Putamen (tissue), 1 donor: Measurements from ENCODE around the gene ZFP36L1.
"Not testable (repeated sequence)": the region's sequence is repeated elsewhere in the genome, so short reads cannot be mapped to it uniquely, and the experiment has no call there.

Source experiments
- DNase-seq: peaks from one replicate; pipeline ENCODE4 v3.0.0-alpha.2; 2016; ENCODE audit warnings: low spot score

ZFP36L1 gene

GRCh38 chr14:68784226-68784910 lies 8.5 kb downstream of the ZFP36L1 start:
- DNase-seq, result no peak

- DNase-seq, result no peak
Measured at GRCh38 chr14:68783408-68784225, 9.2 kb downstream of the ZFP36L1 start.

GRCh38 chr14:68782091-68782981 lies 10.5 kb downstream of the ZFP36L1 start:
- DNase-seq, result no peak

- no peak for DNase-seq
Measured at GRCh38 chr14:68781161-68782021, 11.5 kb downstream of the ZFP36L1 start.

DNA sequence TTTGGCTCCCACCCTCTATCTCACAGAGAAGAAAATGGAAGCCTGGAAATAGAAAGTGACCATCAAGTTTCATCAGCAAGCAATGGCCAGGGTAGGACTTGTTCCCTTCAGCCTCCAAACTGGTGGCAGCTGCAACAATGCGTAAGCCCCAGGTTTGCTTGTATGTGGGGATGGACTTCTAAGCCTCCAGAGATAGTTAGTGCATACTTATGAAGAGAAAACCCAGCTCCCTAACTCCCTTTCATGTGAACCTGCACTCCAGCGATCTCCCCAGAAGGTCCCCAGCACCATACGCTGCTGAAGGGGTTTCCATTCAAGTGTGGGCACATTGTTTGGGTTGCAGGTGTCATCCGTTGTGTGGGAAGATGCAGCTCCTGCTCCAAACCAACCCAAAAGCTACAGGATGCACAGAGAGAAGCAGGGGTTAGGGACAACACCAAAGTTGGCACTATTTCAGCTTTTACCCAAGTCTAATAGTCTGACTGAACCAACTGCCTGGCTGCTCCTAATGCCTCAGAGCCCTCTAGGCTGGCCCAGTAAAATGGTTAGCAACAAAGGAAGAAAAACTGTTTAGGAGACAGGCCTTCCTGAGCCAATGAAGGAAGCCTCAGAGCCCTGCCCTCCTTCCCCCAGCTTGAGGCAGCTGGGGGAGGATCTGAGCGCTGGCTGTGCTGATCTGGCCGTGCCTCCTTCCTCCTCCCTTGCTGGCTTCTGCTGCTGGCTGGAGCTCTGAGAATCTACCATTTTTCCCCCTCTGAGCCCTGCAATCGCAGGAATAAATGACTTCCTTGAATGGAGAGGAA lies 12.3 kb downstream of the ZFP36L1 start:
- DNase-seq, result peak; percentile 41

- DNase-seq, result no peak
Measured at GRCh38 chr14:68779761-68780323, 13.0 kb downstream of the ZFP36L1 start.

DNA sequence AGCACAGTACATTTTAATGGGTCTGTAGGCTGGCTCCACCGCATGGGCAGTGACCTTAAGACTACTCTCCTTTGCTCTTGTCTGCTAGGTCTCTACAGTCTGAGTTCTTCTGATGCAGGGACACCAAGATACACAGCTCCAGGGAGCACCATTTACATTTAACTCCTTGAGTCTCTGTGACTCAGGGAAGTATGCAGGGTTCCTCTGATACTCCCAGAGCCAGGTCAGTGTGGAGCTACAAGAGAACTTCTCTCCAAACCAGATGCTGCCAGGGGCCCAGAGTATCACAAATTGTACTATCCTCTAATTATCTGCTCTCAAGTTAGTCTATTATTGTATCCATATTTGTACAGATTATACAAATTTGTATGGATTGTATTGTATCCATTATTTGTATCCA lies 15.2 kb downstream of the ZFP36L1 start:
- no peak for DNase-seq

GRCh38 chr14:68775614-68776126 lies 17.2 kb downstream of the ZFP36L1 start:
- DNase-seq, result no peak

- DNase-seq, result no peak
Measured at GRCh38 chr14:68774771-68775613, 17.9 kb downstream of the ZFP36L1 start.

- no peak for DNase-seq
Measured at GRCh38 chr14:68772761-68773381, 20.0 kb downstream of the ZFP36L1 start.

DNA sequence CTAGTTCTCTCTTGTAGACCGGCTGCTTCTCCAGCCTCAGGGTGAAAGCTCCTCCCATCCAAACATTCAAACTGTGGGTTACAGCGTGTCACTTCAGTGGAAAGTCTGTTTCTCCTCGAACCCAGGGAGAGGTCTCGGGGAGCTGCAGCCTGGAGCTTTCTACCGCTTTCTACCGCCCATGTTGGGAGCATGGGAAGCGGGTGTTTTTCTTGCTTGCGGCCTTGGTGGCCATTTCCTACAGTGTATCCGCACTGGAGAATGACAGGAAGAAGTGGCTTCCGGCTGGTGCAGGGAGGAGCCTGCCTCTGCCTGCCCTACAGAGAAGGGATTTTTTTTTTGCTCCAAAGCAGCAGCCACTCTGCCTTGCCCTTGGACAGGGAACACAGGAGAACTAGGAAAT lies 21.2 kb downstream of the ZFP36L1 start:
- DNase-seq, result no peak

- DNase-seq, result no peak
Measured at GRCh38 chr14:68770553-68771286, 22.1 kb downstream of the ZFP36L1 start.

DNA sequence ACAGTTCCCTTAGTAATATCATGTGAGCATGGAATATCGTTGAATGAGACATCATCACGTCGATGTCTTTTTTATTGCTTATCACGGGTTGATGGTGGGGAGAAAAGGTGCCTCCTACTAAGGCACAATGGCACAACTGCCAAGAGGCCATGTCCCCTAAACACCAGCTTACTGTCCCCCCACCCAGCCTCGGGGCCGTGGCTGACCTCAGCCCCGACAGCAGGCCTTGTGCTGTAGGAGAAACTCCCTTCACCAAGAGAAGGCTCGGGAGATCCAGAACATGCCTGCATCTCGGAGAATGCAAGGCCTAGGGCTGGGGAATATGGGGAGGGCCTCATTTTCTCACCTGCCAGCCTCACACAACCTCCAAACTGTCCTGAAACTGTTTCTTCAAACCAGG lies 22.8 kb downstream of the ZFP36L1 start:
- DNase-seq, result no peak

DNA sequence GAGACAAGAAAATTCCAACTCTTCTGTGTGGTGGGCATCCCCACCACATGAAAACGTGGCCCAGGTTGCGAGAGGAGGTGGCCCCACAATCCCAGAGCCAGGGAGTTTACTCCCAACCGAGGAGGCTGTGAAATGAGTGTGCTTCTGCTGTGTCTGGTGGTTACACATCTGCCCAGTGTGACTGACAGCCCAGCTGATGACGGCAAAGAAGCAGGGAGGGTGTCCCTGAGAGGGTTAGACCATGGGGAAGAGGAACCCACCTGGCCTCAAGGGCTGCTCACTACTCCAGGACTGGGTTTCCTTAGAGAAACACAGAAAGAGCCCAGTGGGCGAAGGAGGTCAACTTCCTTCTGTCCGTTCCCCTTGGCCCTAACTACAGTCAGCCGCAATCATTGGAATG lies 24.6 kb downstream of the ZFP36L1 start:
- no peak for DNase-seq

- no peak for DNase-seq
Measured at GRCh38 chr14:68767248-68767645, 25.6 kb downstream of the ZFP36L1 start.

DNA sequence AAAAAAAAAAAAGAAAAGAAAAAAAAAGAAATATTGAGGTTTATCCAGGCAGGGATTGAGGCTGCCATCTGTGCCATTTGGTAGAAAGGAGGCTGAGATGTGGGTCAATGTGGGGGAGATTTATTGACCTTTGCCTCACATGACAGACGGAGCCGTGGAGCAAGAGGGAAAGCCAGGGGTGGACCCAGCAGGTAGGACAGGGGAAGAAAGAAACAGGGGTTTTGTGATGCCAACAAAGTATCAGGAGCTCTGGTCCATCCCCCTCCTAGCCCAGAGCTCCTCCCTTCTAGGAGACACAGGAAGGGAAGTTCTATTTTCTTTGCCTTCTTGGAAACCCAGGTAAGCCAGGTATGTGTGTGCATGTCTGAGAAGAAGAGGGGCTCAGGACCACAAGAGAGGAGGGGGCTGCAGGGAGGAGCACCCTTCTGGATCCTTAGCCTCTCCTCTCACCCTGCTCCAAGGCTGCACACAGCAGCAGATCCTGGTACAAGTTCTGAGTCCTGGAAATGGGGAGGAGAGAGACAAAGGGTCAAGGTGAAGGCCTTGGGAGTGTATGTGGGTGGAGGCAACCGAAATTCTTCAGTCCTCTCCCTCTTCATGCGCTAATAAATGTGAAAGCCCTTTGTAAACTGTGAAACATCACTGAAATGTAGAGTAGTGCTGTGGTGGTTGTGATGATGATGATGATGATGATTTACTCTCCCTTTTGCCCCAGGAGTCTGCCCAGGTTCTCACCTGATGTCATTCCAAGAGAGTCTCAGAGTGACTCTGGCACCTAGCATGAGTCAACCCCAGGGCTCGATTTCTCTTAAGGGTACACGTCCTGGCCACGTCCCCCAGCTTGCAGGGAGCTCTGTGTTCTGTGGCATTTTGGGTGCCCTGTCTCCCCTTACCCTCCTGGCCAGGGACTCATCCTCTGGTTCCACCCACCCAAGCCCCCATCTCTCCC lies 26.3 kb downstream of the ZFP36L1 start:
- DNase-seq, result no peak

GRCh38 chr14:68763843-68764242 lies 29.0 kb downstream of the ZFP36L1 start:
- DNase-seq, result not testable (repeated sequence)
